HepG2 (cell line): ENCODE measurements around the gene BBS9. TPM values are rescaled to one million over a fixed set of nuclear protein-coding genes. Genes with fewer than 3 reads are reported as not detected.

Experiments
- ATAC-seq: fragments of 200-7000 bp; cut with Tn5 transposase; 3 replicates; pipeline ENCODE4 v1.9.1; 2020; ENCODE audit warnings: mild to moderate bottlenecking, moderate library complexity
- BruUV-seq: library from RNA; stranded (reverse); fragments of 400-500 nt; replicated peaks from 2 replicates; lab custom pipeline; 2021; lab: Mats Ljungman, UMichigan
- CTCF ChIA-PET: fragments of 300-600 bp; formaldehyde crosslinking; extraction: SDS; loops from one replicate; lab custom pipeline; 2021; ENCODE audit warnings: low total read pairs, inconsistent platforms, low intra/inter-chr PET ratio; lab: Yijun Ruan, JAX
- POLR2A ChIA-PET: fragments of 350-600 bp; sonication (Branson Sonifier 250); formaldehyde crosslinking; loops from one replicate; lab custom pipeline; 2020; ENCODE audit warnings: antibody characterized with exemption, inconsistent platforms; lab: Yijun Ruan, JAX
- DNase-seq: peaks from one replicate; pipeline ENCODE4 v3.0.0-alpha.2; 2015; ENCODE audit warnings: low spot score
- FAIRE-seq: peaks from 3 replicates; lab custom pipeline; 2011; peaks lifted over from hg19 to GRCh38; lab: Jason Lieb, UNC
- H2AFZ ChIP-seq: one replicate; pipeline ENCODE4 v1.6.1; 2011; ENCODE audit warnings: low read length, inconsistent platforms
- H3K27ac ChIP-seq: fragments of 300-600 bp; 3 replicates; pipeline ENCODE4 v1.8.0; 2011; ENCODE audit warnings: mixed run types, mild to moderate bottlenecking, mixed read lengths, low read length, inconsistent platforms; ENCODE audit not compliant: insufficient read depth; ENCODE audit errors: extremely low read length
- H3K27me3 ChIP-seq, 2 experiments: fragments of 200-600 bp in 1 of 2; 2 replicates in 1 of 2; 3 replicates in 1 of 2; pipeline versions ENCODE4 v1.6.0 to v1.8.0; 2011; ENCODE audit warnings: low read length in 2 of 2, mild to moderate bottlenecking in 2 of 2, moderate library complexity in 2 of 2, inconsistent platforms in 1 of 2; ENCODE audit not compliant: insufficient read depth in 2 of 2, control insufficient read depth in 1 of 2
- H3K36me3 ChIP-seq, 2 experiments: fragments of 200-600 bp in 1 of 2; replicated peaks in 1 of 2; 2 replicates in 1 of 2; 3 replicates in 1 of 2; pipeline versions ENCODE4 v1.5.1 to v1.8.0; 2011; ENCODE audit warnings: low read length in 2 of 2, inconsistent platforms in 1 of 2; ENCODE audit not compliant: insufficient read depth in 2 of 2, control insufficient read depth in 1 of 2
- H3K4me1 ChIP-seq: 2 replicates; pipeline ENCODE4 v1.5.1; 2012; ENCODE audit warnings: low read length, inconsistent platforms; ENCODE audit not compliant: insufficient read depth
- H3K4me2 ChIP-seq: 2 replicates; pipeline ENCODE4 v1.6.0; 2011; ENCODE audit warnings: low read depth, low read length, inconsistent platforms
- H3K4me3 ChIP-seq, 3 experiments: fragments of 200-600 bp in 1 of 3; sonication (generic), shearing (Covaris generic) in 1 of 3; replicated peaks in 1 of 3; 2 replicates each; pipeline ENCODE4 v1.5.1; 2011 to 2016; ENCODE audit warnings: low read length in 3 of 3, inconsistent platforms in 2 of 3, low read depth in 2 of 3, mild to moderate bottlenecking in 2 of 3, control low read depth in 1 of 3, mixed read lengths in 1 of 3; ENCODE audit not compliant: insufficient read depth in 1 of 3
- H3K79me2 ChIP-seq: one replicate; pipeline ENCODE4 v1.6.1; 2011; ENCODE audit warnings: low read length, inconsistent platforms; ENCODE audit not compliant: insufficient read depth
- H3K9ac ChIP-seq: 2 replicates; pipeline ENCODE4 v1.6.0; 2011; ENCODE audit warnings: mild to moderate bottlenecking, low read depth, low read length, inconsistent platforms; ENCODE audit not compliant: insufficient read depth
- H3K9me3 ChIP-seq: 2 replicates; pipeline ENCODE4 v1.5.1; 2012; ENCODE audit warnings: mild to moderate bottlenecking, low read length
- H4K20me1 ChIP-seq: 2 replicates; pipeline ENCODE4 v1.6.0; 2011; ENCODE audit warnings: inconsistent platforms, mild to moderate bottlenecking, low read length, moderate library complexity; ENCODE audit not compliant: insufficient read depth
- CERS6 ChIP-seq: sonication (generic); formaldehyde crosslinking; IDR thresholded peaks from 2 replicates; pipeline ENCODE4 v1.5.0; 2020; ENCODE audit warnings: missing genetic modification reagents
- MATR3 ChIP-seq: sonication (generic); formaldehyde crosslinking; IDR thresholded peaks from 2 replicates; pipeline ENCODE4 v1.4.0; 2020; ENCODE audit warnings: missing genetic modification reagents
- MXD4 ChIP-seq: IDR thresholded peaks from 2 replicates; pipeline ENCODE4 v1.6.1; 2016; ENCODE audit warnings: mild to moderate bottlenecking, missing biosample characterization, missing genetic modification reagents
- NFIB ChIP-seq: sonication (generic); formaldehyde crosslinking; IDR thresholded peaks from 2 replicates; pipeline ENCODE4 v1.9.0; 2021; ENCODE audit warnings: missing genetic modification reagents, mild to moderate bottlenecking, borderline replicate concordance
- NPAS2 ChIP-seq: sonication (generic); formaldehyde crosslinking; IDR thresholded peaks from 2 replicates; pipeline ENCODE4 v1.8.0; 2022; ENCODE audit warnings: mild to moderate bottlenecking, missing genetic modification reagents, borderline replicate concordance
- PTBP1 ChIP-seq: fragments of 200-400 bp; formaldehyde crosslinking; IDR thresholded peaks from 2 replicates; pipeline ENCODE4 v1.6.1; 2018; ENCODE audit warnings: low read length, low read depth; ENCODE audit not compliant: poor library complexity, severe bottlenecking
- RNF2 ChIP-seq: fragments of 450-650 bp; conservative IDR thresholded peaks from 2 replicates; pipeline ENCODE4 v1.6.1; 2016; ENCODE audit warnings: low read depth
- THAP7 ChIP-seq: sonication (generic); formaldehyde crosslinking; IDR thresholded peaks from 2 replicates; pipeline ENCODE4 v1.8.1; 2023; ENCODE audit warnings: mild to moderate bottlenecking, missing genetic modification reagents
- THAP8 ChIP-seq: sonication (generic); formaldehyde crosslinking; IDR thresholded peaks from 2 replicates; pipeline ENCODE4 v1.5.1; 2020; ENCODE audit warnings: missing genetic modification reagents, mild to moderate bottlenecking, borderline replicate concordance
- ZNF431 ChIP-seq: sonication (generic); formaldehyde crosslinking; IDR thresholded peaks from 2 replicates; pipeline ENCODE4 v1.9.0; 2022; ENCODE audit warnings: missing genetic modification reagents, low read depth, mild to moderate bottlenecking, borderline replicate concordance
- ZNF749 ChIP-seq: sonication (generic); formaldehyde crosslinking; IDR thresholded peaks from 2 replicates; pipeline ENCODE4 v1.8.0; 2022; ENCODE audit warnings: mild to moderate bottlenecking, missing genetic modification reagents, moderate library complexity, borderline replicate concordance
- WGBS: methylation state at CpG from one replicate; pipeline ENCODE4 v1.1.6; 2017; ENCODE audit warnings: low lambda C conversion rate; 5-methylcytosine and 5-hydroxymethylcytosine counted together
- in situ Hi-C: cut with HindIII; loops from 2 replicates; pipeline ENCODE4 v1.10.0; 2017; ENCODE audit warnings: low pct_unique_long_range_greater_than_20kb; ENCODE audit not compliant: extremely low pct_ligation_motif_present
- intact Hi-C: fragments of 100-400 bp; cut with micrococcal nuclease; formaldehyde crosslinking; loops from one replicate; pipeline ENCODE4 v1.10.0; 2022; ENCODE audit not compliant: unreplicated experiment
- polyA plus RNA-seq, 8 experiments: library from polyadenylated mRNA; depleted of rRNA in 3 of 8; stranded (reverse) in 7 of 8; unstranded in 1 of 8; fragments of >200 nt; fragmentation: Illumina TruSeq in 4 of 8; extraction: Trizol in 4 of 8; gene quantifications; 2 replicates each; pipeline versions ENCODE4 v1.2.1 to v1.2.3, GENCODE V29; 2011 to 2016; ENCODE audit warnings: low read depth in 4 of 8, missing spikeins in 1 of 8, mixed read lengths in 1 of 8; ENCODE audit not compliant: insufficient read depth in 1 of 8
- total RNA-seq, 5 experiments: library from RNA; depleted of rRNA; stranded (reverse); fragments of >200 nt; fragmentation: Illumina TruSeq; extraction: Trizol; gene quantifications; 2 replicates each; pipeline ENCODE4 v1.2.3, GENCODE V29; 2016; ENCODE audit warnings: low read depth in 1 of 5

Gene BBS9
- total and polyA plus RNA-seq, 2 of the 13 experiments (the other 11 are each of a cell fraction or from before 2014, with no cell fraction given) = 5.1 to 7.8 TPM

GRCh38 chr7:33623267-33623666 lies 493.9 kb downstream of the BBS9 start:
- Histone ChIP-seq H3K4me1 (peaks cover 9% of the 10 kb centered on the region; the same call in 1 of the 2 replicates), H3K9ac (no peak overlapping the region), H3K4me3 (no peak overlapping the region), H4K20me1 (no peaks in the 10 kb centered on the region), H2AFZ (no peak overlapping the region), H3K27ac (no peak overlapping the region), H3K79me2 (no peaks in the 10 kb centered on the region), H3K4me2 (no peak overlapping the region), H3K27me3 (no peaks in the 10 kb centered on the region), H3K9me3 (peaks cover 5% of the 10 kb centered on the region; the same call in 1 of the 2 replicates), H3K36me3 (no peaks in the 10 kb centered on the region)
- no peak for TF ChIP-seq NFIB (CRISPR knock-in tag)
- no peak for TF ChIP-seq THAP7
- no peak for TF ChIP-seq MATR3 (CRISPR knock-in tag)
- TF ChIP-seq ZNF749 (CRISPR knock-in tag) = no peak
- TF ChIP-seq THAP8 (CRISPR knock-in tag) = no peak
- TF ChIP-seq NPAS2 = no peak
- TF ChIP-seq MXD4 = no peak
- TF ChIP-seq PTBP1 = no peak
- ATAC-seq (no peak), DNase-seq (no peak), FAIRE-seq (no peak)
- CTCF ChIA-PET = no interaction called here
- intact Hi-C loops = no loop called here
- in situ Hi-C loops = no loop called here
- POLR2A ChIA-PET = no interaction called here
- BruUV-seq = no TSS peak
- 0% methylated on average over 1 of the region's 1 CpG for WGBS

- intact Hi-C loops (no loop called here), in situ Hi-C loops (no loop called here)
- Histone ChIP-seq H4K20me1 (no peaks in the 10 kb centered on the region), H3K4me2 (no peak overlapping the region), H3K27me3 (no peaks in the 10 kb centered on the region), H2AFZ (no peak overlapping the region), H3K9ac (no peak overlapping the region), H3K4me1 (peaks cover 9% of the 10 kb centered on the region; the same call in 1 of the 2 replicates), H3K36me3 (no peaks in the 10 kb centered on the region), H3K27ac (no peak overlapping the region), H3K9me3 (peaks cover 5% of the 10 kb centered on the region; the same call in 1 of the 2 replicates), H3K4me3 (no peak overlapping the region), H3K79me2 (no peaks in the 10 kb centered on the region)
- ATAC-seq (no peak), DNase-seq (no peak), FAIRE-seq (no peak)
- ChIA-PET CTCF (no interaction called here), POLR2A (no interaction called here)
- no TSS peak for BruUV-seq
- no peak for TF ChIP-seq ZNF431 (CRISPR knock-in tag)
- TF ChIP-seq RNF2 = no peak
- TF ChIP-seq CERS6 (CRISPR knock-in tag) = no peak
Observed at GRCh38 chr7:33624215-33624614, 494.9 kb downstream of the BBS9 start.
